ENCODE data around the gene CNOT3. TPM values are rescaled to one million over a fixed set of nuclear protein-coding genes. Genes with fewer than 3 reads are reported as not detected.

The CNOT3 gene
- total and polyA plus RNA-seq, 2 experiments from 2014 or later = 39.7 to 47.0 TPM

DNA sequence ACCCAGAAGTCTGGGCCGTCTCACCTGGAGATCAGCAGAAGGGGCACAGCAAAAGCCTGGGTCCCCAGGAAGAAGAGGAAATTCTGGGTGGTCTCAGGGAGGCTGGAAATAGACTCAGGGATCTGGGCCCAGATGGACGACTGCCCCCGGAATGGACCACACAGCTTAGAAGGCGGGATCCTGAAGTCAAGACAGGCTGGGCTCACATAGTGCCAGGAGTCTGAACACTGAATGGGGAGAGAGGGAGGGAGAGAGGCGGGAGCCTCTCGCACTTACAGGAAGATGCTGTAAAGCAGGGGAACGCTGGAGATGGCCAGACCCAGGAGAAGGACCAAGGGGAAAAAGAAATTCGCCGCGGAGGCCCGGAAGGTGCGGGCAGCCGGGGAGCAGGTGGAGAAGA is 23.3 kb downstream of the CNOT3 start:
- Histone ChIP-seq H4K20me1 (replicated peaks; ENCODE audit: insufficient read depth) (peaks cover 2% of the 10 kb centered on the region; the same call in 1 of the 2 replicates), H3K4me3 (peak overlapping the region; percentile 63), H3K4me2 (peak overlapping the region; percentile 79), H2AFZ (no peak overlapping the region), H3K4me1 (ENCODE audit: insufficient read depth) (peaks cover 8% of the 10 kb centered on the region; the same call in 1 of the 2 replicates), H3K9me2 (ENCODE audit: insufficient read depth) (no peaks in the 10 kb centered on the region), H3K27ac (ENCODE audit: low read depth) (no peak overlapping the region), H3K36me3 (ENCODE audit: insufficient read depth) (peaks cover 6% of the 10 kb centered on the region; the same call in 1 of the 2 replicates), H3K79me2 (replicated peaks; ENCODE audit: insufficient read depth) (peaks cover 9% of the 10 kb centered on the region; the same call in 1 of the 2 replicates), H3K27me3 (ENCODE audit: insufficient read depth) (peaks cover 7% of the 10 kb centered on the region; the same call in 1 of the 2 replicates), H3F3A (replicated peaks; ENCODE audit: low read depth) (peaks cover 32% of the 10 kb centered on the region)
- peaks cover 2% of the 10 kb centered on the region; the same call in 2 of the 3 replicates for H3K9me3 Mint-ChIP-seq
- H3K27me3 Mint-ChIP-seq (ENCODE audit: insufficient read depth, low read depth, poor library complexity) = peaks cover 46% of the 10 kb centered on the region
- peaks cover 23% of the 10 kb centered on the region for H3K36me3 Mint-ChIP-seq (ENCODE audit: low read depth)
- no peak for ATAC-seq
- peak overlapping the region; percentile 94 for H3K27ac Mint-ChIP-seq
- H3K4me3 Mint-ChIP-seq = peak overlapping the region; percentile 95
- peaks cover 39% of the 10 kb centered on the region for H3K4me1 Mint-ChIP-seq
- DNase-seq (ENCODE audit: low spot score) = peak; percentile 16
- TF ChIP-seq, protein P1, sequence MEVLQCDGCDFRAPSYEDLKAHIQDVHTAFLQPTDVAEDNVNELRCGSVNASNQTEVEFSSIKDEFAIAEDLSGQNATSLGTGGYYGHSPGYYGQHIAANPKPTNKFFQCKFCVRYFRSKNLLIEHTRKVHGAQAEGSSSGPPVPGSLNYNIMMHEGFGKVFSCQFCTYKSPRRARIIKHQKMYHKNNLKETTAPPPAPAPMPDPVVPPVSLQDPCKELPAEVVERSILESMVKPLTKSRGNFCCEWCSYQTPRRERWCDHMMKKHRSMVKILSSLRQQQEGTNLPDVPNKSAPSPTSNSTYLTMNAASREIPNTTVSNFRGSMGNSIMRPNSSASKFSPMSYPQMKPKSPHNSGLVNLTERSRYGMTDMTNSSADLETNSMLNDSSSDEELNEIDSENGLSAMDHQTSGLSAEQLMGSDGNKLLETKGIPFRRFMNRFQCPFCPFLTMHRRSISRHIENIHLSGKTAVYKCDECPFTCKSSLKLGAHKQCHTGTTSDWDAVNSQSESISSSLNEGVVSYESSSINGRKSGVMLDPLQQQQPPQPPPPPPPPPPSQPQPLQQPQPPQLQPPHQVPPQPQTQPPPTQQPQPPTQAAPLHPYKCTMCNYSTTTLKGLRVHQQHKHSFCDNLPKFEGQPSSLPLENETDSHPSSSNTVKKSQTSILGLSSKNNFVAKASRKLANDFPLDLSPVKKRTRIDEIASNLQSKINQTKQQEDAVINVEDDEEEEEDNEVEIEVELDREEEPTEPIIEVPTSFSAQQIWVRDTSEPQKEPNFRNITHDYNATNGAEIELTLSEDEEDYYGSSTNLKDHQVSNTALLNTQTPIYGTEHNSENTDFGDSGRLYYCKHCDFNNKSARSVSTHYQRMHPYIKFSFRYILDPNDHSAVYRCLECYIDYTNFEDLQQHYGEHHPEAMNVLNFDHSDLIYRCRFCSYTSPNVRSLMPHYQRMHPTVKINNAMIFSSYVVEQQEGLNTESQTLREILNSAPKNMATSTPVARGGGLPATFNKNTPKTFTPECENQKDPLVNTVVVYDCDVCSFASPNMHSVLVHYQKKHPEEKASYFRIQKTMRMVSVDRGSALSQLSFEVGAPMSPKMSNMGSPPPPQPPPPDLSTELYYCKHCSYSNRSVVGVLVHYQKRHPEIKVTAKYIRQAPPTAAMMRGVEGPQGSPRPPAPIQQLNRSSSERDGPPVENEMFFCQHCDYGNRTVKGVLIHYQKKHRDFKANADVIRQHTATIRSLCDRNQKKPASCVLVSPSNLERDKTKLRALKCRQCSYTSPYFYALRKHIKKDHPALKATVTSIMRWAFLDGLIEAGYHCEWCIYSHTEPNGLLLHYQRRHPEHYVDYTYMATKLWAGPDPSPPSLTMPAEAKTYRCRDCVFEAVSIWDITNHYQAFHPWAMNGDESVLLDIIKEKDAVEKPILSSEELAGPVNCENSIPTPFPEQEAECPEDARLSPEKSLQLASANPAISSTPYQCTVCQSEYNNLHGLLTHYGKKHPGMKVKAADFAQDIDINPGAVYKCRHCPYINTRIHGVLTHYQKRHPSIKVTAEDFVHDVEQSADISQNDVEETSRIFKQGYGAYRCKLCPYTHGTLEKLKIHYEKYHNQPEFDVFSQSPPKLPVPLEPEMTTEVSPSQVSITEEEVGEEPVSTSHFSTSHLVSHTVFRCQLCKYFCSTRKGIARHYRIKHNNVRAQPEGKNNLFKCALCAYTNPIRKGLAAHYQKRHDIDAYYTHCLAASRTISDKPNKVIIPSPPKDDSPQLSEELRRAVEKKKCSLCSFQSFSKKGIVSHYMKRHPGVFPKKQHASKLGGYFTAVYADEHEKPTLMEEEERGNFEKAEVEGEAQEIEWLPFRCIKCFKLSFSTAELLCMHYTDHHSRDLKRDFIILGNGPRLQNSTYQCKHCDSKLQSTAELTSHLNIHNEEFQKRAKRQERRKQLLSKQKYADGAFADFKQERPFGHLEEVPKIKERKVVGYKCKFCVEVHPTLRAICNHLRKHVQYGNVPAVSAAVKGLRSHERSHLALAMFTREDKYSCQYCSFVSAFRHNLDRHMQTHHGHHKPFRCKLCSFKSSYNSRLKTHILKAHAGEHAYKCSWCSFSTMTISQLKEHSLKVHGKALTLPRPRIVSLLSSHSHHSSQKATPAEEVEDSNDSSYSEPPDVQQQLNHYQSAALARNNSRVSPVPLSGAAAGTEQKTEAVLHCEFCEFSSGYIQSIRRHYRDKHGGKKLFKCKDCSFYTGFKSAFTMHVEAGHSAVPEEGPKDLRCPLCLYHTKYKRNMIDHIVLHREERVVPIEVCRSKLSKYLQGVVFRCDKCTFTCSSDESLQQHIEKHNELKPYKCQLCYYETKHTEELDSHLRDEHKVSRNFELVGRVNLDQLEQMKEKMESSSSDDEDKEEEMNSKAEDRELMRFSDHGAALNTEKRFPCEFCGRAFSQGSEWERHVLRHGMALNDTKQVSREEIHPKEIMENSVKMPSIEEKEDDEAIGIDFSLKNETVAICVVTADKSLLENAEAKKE (CRISPR knock-in tag; IDR thresholded peaks at IDR 0.05) = no peak
- TF ChIP-seq, protein P2, sequence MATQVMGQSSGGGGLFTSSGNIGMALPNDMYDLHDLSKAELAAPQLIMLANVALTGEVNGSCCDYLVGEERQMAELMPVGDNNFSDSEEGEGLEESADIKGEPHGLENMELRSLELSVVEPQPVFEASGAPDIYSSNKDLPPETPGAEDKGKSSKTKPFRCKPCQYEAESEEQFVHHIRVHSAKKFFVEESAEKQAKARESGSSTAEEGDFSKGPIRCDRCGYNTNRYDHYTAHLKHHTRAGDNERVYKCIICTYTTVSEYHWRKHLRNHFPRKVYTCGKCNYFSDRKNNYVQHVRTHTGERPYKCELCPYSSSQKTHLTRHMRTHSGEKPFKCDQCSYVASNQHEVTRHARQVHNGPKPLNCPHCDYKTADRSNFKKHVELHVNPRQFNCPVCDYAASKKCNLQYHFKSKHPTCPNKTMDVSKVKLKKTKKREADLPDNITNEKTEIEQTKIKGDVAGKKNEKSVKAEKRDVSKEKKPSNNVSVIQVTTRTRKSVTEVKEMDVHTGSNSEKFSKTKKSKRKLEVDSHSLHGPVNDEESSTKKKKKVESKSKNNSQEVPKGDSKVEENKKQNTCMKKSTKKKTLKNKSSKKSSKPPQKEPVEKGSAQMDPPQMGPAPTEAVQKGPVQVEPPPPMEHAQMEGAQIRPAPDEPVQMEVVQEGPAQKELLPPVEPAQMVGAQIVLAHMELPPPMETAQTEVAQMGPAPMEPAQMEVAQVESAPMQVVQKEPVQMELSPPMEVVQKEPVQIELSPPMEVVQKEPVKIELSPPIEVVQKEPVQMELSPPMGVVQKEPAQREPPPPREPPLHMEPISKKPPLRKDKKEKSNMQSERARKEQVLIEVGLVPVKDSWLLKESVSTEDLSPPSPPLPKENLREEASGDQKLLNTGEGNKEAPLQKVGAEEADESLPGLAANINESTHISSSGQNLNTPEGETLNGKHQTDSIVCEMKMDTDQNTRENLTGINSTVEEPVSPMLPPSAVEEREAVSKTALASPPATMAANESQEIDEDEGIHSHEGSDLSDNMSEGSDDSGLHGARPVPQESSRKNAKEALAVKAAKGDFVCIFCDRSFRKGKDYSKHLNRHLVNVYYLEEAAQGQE (IDR thresholded peaks at IDR 0.05; ENCODE audit: unreplicated experiment) = no peak
- TF ChIP-seq EZH2 (IDR thresholded peaks at IDR 0.05; ENCODE audit: low read depth, unreplicated experiment) = no peak
- TF ChIP-seq, protein P3, sequence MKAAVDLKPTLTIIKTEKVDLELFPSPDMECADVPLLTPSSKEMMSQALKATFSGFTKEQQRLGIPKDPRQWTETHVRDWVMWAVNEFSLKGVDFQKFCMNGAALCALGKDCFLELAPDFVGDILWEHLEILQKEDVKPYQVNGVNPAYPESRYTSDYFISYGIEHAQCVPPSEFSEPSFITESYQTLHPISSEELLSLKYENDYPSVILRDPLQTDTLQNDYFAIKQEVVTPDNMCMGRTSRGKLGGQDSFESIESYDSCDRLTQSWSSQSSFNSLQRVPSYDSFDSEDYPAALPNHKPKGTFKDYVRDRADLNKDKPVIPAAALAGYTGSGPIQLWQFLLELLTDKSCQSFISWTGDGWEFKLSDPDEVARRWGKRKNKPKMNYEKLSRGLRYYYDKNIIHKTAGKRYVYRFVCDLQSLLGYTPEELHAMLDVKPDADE (IDR thresholded peaks at IDR 0.05) = no peak
- no peak for TF ChIP-seq NANOG (IDR thresholded peaks at IDR 0.05; ENCODE audit: borderline replicate concordance)
- no peak for TF ChIP-seq JUNB (IDR thresholded peaks at IDR 0.05; ENCODE audit: unreplicated experiment)
- no peak for TF ChIP-seq CREB1 (CRISPR knock-in tag; IDR thresholded peaks at IDR 0.05; ENCODE audit: low read depth)
- TF ChIP-seq ZNF331 (CRISPR knock-in tag; IDR thresholded peaks at IDR 0.05; ENCODE audit: low read depth) = no peak
- TF ChIP-seq EZH2phosphoT487 (IDR thresholded peaks at IDR 0.05; ENCODE audit: unreplicated experiment) = no peak
- no peak for TF ChIP-seq POLR2AphosphoS5 (IDR thresholded peaks at IDR 0.05; ENCODE audit: low read depth)
- TF ChIP-seq STAT1 (IDR thresholded peaks at IDR 0.05; ENCODE audit: unreplicated experiment) = no peak
- TF ChIP-seq, protein P4, sequence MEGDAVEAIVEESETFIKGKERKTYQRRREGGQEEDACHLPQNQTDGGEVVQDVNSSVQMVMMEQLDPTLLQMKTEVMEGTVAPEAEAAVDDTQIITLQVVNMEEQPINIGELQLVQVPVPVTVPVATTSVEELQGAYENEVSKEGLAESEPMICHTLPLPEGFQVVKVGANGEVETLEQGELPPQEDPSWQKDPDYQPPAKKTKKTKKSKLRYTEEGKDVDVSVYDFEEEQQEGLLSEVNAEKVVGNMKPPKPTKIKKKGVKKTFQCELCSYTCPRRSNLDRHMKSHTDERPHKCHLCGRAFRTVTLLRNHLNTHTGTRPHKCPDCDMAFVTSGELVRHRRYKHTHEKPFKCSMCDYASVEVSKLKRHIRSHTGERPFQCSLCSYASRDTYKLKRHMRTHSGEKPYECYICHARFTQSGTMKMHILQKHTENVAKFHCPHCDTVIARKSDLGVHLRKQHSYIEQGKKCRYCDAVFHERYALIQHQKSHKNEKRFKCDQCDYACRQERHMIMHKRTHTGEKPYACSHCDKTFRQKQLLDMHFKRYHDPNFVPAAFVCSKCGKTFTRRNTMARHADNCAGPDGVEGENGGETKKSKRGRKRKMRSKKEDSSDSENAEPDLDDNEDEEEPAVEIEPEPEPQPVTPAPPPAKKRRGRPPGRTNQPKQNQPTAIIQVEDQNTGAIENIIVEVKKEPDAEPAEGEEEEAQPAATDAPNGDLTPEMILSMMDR (conservative IDR thresholded peaks at IDR 0.05; ENCODE audit: low read depth in 2 of 2) = no peak
- TF ChIP-seq ZNF114 (CRISPR knock-in tag; IDR thresholded peaks at IDR 0.05) = no peak
